Brain pericyte (primary cell): ENCODE results near the gene CHFR.
"Not testable (repeated sequence)": the region's sequence is repeated elsewhere in the genome, so short reads cannot be mapped to it uniquely, and the experiment has no call there.

Experiments used
- DNase-seq: peaks from one replicate; pipeline ENCODE4 v3.0.0-alpha.2; 2012; ENCODE audit warnings: low read depth, low spot score

The CHFR gene

GRCh38 chr12:132812631-132813305 is 74.6 kb downstream of the CHFR start:
- DNase-seq: no peak

GRCh38 chr12:132809391-132809790 is 78.0 kb downstream of the CHFR start:
- DNase-seq: not testable (repeated sequence)

- DNase-seq: no peak
Observed at GRCh38 chr12:132807295-132808092, 79.9 kb downstream of the CHFR start.

GRCh38 chr12:132806857-132807256 is 80.5 kb downstream of the CHFR start:
- no peak for DNase-seq

- no peak for DNase-seq
Observed at GRCh38 chr12:132804426-132804861, 83.0 kb downstream of the CHFR start.

GRCh38 chr12:132803888-132804287 is 83.5 kb downstream of the CHFR start:
- DNase-seq: no peak

GRCh38 chr12:132803125-132803524 is 84.3 kb downstream of the CHFR start:
- no peak for DNase-seq

GRCh38 chr12:132801741-132802140 is 85.7 kb downstream of the CHFR start:
- DNase-seq: no peak

- DNase-seq: no peak
Observed at GRCh38 chr12:132798836-132799235, 88.6 kb downstream of the CHFR start.

GRCh38 chr12:132797820-132798570 is 89.4 kb downstream of the CHFR start:
- no peak for DNase-seq

GRCh38 chr12:132795847-132796246 is 91.6 kb downstream of the CHFR start:
- DNase-seq: no peak

GRCh38 chr12:132791940-132792339 is 95.5 kb downstream of the CHFR start:
- DNase-seq: not testable (repeated sequence)

- DNase-seq: no peak
Observed at GRCh38 chr12:132789099-132789471, 98.3 kb downstream of the CHFR start.

GRCh38 chr12:132788375-132789098 is 98.9 kb downstream of the CHFR start:
- no peak for DNase-seq

- DNase-seq: no peak
Observed at GRCh38 chr12:132787877-132788276, 99.5 kb downstream of the CHFR start.

- DNase-seq: no peak
Observed at GRCh38 chr12:132786192-132786591, 101.2 kb downstream of the CHFR start.

- no peak for DNase-seq
Observed at GRCh38 chr12:132784580-132784979, 102.8 kb downstream of the CHFR start.

- no peak for DNase-seq
Observed at GRCh38 chr12:132783917-132784531, 103.4 kb downstream of the CHFR start.
